HG03469 (cell line): ENCODE measurements around the gene UQCRHL.

ENCODE experiments used
- ATAC-seq: cut with Tn5 transposase; IDR thresholded peaks from one replicate; pipeline ENCODE4 v1.9.1; 2021; ENCODE audit warnings: mild to moderate bottlenecking, moderate library complexity, moderate number of reproducible peaks; ENCODE audit not compliant: unreplicated experiment

The UQCRHL gene

DNA sequence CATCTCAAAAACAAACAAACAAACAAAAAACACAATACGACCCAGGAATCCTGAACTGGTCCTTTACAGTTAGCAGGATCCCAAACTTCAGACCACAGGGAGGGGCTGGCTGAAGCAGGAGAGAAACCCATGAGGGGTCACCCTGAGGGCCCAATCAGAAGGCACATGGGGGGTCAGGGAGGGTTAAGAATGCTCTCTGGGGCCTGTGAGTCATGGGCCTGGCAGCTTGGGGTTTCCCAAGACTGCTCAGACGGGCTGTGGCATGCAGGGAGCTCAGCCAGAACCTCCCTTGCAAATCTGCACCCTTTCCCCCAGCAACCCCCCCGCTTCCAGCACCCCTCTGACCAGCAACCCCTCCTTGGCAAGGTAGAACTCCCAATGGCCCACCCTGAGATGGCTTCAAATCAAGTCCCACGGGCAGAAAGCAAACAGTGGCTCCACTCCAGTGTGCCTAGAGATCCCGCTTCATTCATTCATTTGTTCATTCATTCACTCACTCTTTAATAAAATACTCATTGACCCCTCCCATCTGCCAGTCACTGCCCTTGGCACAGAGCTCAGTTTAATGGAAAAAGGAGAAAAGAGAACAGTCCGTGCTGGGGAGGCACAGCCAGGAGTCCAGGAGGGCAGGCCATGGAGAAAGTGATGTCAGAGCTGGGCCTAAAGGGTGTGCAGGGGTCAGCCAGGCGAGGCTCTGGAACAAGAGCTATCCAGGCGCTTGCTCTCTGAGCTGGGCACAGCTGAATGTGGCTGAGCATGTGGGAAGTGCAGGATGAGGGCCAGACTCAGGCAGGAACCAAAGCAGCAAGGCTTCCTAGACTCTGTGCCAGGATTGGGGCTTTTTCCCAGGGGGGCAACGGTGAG, 8.2 kb downstream of the UQCRHL start:
- no peak for ATAC-seq

GRCh38 chr1:15797614-15798390, 9.6 kb downstream of the UQCRHL start:
- no peak for ATAC-seq

DNA sequence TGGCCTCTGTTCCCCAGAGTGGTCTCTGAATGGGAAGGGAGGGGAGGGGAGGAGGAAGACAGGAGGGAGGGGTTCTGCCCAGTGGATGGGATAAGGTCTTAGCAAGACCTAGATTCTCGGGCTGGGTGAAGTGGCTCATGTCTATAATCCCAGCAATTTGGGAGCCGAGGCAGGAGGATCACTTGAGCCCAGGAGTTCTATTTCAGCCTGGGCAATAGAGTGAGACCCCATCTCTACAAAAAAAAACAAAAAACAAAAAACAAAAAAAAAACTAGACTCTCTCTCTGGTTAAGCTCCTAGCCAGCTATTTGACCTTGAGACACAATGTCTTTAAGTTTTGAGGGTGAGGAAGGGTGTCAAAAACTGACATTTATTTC, 11.4 kb downstream of the UQCRHL start:
- ATAC-seq, result no peak

GRCh38 chr1:15788624-15789301, 18.7 kb downstream of the UQCRHL start:
- no peak for ATAC-seq

DNA sequence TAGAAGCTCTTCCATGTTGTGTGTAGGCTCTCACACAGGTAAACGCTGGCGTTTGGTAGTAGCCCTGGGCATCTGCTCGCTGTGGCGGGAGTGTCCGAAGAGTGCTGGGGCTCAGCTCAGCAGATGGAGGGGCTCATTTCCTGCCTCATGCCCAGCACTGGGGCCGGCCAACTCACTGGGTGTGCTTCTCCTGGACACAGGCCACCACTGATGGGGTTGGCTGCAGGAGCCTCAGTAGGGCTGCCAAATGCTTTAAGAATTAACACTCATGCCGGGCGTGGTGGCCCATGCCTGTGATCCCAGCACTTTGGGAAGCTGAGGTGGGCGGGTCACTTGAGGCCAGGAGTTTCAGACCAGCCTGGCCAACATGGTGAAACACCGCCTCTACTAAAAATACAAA, 20.9 kb downstream of the UQCRHL start:
- no peak for ATAC-seq

- ATAC-seq, result no peak
Observed at GRCh38 chr1:15785683-15786082, 21.8 kb downstream of the UQCRHL start.

DNA sequence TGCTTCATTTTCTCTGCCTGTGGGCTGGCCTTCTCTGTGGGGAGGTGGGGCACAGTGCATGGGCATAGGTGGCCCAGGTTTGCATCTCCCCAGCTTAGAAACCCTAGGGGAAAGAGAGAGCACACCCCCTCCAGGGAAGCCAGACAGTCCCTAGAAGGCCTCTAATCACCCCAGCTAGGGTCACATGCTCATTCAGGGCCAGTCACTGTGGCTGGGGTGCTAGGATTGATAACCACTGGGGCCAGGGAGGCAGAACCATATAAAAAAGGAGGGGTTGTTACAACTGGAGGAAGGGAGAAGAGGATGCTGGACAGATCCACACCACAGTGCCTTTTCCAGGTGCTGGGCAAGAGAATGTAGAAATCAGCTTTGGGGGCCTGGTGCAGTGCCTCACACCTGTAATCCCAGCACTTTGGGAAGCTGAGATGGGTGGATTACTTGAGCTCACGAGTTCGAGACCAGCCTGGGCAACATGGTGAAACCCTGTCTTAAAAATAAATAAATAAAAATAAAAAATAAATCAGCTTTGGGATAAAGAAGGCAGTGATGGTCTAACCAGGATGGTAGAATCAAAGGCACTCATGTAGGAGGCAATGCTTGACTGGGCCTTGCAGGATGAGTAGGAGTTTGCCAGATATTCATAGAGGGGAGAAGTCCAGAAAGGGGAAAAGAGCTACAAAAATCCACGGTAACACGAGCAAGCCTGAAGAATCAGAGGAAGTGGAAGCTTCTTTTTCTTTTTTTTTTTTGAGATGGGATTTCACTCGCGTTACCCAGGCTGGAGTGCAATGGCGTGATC, 29.3 kb downstream of the UQCRHL start:
- ATAC-seq, result no peak

GRCh38 chr1:15775706-15776105, 31.7 kb downstream of the UQCRHL start:
- ATAC-seq, result no peak

GRCh38 chr1:15771836-15772515, 35.5 kb downstream of the UQCRHL start:
- no peak for ATAC-seq

GRCh38 chr1:15770313-15770962, 37.0 kb downstream of the UQCRHL start:
- no peak for ATAC-seq

- ATAC-seq, result no peak
Observed at GRCh38 chr1:15768388-15768787, 39.1 kb downstream of the UQCRHL start.

- ATAC-seq, result no peak
Observed at GRCh38 chr1:15767941-15768340, 39.5 kb downstream of the UQCRHL start.

GRCh38 chr1:15765495-15766194, 41.8 kb downstream of the UQCRHL start:
- ATAC-seq, result no peak

DNA sequence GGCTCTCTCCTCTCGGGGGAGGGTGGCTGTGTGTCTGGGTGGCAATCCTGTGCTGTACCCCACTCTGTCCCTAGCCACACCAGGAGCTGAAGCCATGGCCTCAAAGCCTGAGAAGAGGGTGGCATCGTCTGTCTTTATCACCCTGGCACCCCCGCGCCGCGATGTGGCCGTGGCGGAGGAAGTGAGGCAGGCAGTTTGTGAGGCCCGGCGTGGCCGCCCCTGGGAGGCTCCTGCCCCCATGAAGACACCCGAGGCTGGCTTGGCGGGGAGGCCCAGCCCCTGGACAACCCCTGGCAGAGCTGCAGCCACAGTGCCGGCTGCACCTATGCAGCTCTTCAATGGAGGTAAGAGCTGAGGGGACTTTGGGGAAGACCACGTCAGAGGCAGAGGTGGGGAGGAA, 42.6 kb downstream of the UQCRHL start:
- ATAC-seq, result no peak

DNA sequence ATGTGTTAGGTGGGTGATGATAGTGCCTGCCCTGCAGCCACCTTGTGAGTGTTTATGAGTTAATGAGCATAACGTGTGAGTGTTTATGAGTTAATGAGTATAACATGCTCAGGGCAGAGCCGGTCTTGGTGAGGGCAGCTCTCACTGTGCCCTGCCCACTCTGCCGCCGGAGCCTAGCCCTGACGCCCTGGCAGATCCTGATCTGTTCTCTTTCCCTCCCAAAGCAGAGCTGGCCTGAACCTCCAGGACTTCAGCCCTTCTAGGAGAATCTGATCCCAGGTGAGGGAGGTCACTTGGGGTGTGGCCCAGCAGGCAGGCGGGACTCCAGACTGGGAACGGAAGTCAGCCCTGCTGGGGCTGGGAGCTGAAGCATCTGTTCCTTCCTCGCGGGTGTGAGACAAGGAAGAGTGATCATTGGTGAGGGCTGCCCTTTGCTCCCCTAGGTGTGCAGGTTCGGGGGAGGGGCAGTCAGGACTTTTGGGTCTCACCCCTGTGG, 43.1 kb downstream of the UQCRHL start:
- ATAC-seq, result no peak

- no peak for ATAC-seq
Observed at GRCh38 chr1:15762546-15762945, 44.9 kb downstream of the UQCRHL start.

- no peak for ATAC-seq
Observed at GRCh38 chr1:15761366-15762128, 45.9 kb downstream of the UQCRHL start.

- ATAC-seq, result no peak
Observed at GRCh38 chr1:15760520-15761211, 46.8 kb downstream of the UQCRHL start.
